Large intestine (tissue), 3 donors: ENCODE measurements around the gene FBXO31. TPM values are rescaled to one million over a fixed set of nuclear protein-coding genes. Genes with fewer than 3 reads are reported as not detected.
A peak's percentile ranks its signal among the peaks of the same experiment; 100 is the strongest.

Experiments used
- DNase-seq, 2 donors: peaks; one replicate each; pipeline versions ENCODE4 v3.0.0 to v3.0.0-alpha.2; 2013
- H3K27ac ChIP-seq: one replicate; pipeline ENCODE4 v1.5.1; 2013; ENCODE audit warnings: low read length
- H3K27me3 ChIP-seq: 2 replicates; pipeline ENCODE4 v1.6.1; 2013; ENCODE audit warnings: low read length; ENCODE audit not compliant: control insufficient read depth, insufficient read depth
- H3K36me3 ChIP-seq: 2 replicates; pipeline ENCODE4 v1.6.1; 2013; ENCODE audit warnings: low read length; ENCODE audit not compliant: control insufficient read depth, insufficient read depth
- H3K4me1 ChIP-seq: one replicate; pipeline ENCODE4 v1.6.1; 2013; ENCODE audit warnings: low read length; ENCODE audit not compliant: control insufficient read depth, insufficient read depth
- H3K4me3 ChIP-seq: one replicate; pipeline ENCODE4 v1.5.1; 2013; ENCODE audit warnings: low read length
- H3K9me3 ChIP-seq: one replicate; pipeline ENCODE4 v1.6.1; 2013; ENCODE audit warnings: mild to moderate bottlenecking, low read depth, low read length, moderate library complexity; ENCODE audit not compliant: control insufficient read depth
- WGBS: methylation state at CpG from one replicate; pipeline ENCODE4 v1.1.5; 2013; ENCODE audit warnings: low lambda C conversion rate; ENCODE audit not compliant: insufficient coverage; 5-methylcytosine and 5-hydroxymethylcytosine counted together
- polyA plus RNA-seq: library from polyadenylated mRNA; unstranded; fragments of 120-200 nt; gene quantifications from one replicate; pipeline ENCODE4 v1.2.1, GENCODE V29; 2013

Gene FBXO31
- polyA plus RNA-seq, 1 donor = 18.3 TPM

DNA sequence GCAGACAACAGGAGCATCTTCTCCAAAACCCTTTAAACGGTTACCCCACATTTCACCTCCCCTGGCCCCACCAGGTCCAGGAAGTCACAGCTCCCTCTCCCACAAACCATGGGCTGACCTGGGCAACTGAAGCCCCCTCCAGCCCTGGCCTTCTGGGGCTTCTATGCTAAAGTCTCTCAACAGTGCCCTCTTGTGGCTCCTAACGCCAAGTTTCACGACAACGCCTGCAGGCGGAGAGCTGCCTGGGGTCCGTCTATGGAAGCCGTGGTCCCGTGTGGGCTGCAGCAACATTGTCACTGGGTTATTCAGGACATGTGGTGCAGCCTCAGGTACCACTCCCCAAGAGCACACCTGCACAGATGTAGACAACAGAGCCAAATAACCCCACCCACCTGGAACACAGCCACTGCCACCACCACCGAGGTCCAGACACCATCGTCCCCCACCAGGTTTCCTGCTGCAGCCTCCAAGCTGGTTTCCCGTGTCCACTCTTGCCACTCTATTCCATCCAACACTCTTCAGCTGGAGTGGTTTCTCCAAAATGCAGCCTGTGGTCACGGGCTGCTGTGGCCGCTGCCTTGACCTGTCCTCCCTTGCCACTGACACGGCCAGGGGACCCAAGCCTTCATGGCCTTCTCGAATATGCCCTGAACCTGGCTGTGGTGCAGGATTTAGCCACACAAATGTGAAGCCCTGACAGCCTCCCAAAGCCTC, 85.5 kb downstream of the FBXO31 start:
- H3K27me3 ChIP-seq = no peaks in the 10 kb centered on the region
- H3K9me3 ChIP-seq = no peaks in the 10 kb centered on the region
- no CpG with 5 or more reads among the region's 15 CpGs for WGBS
- no peak overlapping the region for H3K4me3 ChIP-seq
- H3K36me3 ChIP-seq = no peaks in the 10 kb centered on the region
- no peak overlapping the region for H3K27ac ChIP-seq
- peaks cover 5% of the 10 kb centered on the region for H3K4me1 ChIP-seq
- DNase-seq = no peak

DNA sequence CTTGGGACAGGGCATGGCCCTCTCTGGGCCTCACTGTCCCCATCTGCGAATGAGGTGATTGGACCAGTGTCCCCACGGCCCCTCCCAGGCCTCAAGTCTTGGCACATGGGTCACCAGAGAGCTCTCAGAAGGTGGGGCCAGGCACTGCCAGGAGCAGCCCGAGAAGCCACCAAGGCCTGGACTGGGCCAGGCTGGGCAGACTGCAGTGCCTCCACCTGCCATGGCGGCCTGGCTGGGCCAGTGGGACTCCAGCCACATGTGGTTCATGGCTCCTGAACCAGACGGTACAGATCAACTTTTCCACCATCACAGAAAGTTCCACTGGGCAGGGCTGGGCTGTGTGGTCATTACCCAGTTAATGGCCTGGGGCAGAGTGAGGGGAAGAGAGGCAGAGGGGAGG, 86.2 kb downstream of the FBXO31 start:
- Histone ChIP-seq H3K36me3 (no peaks in the 10 kb centered on the region), H3K4me1 (peaks cover 5% of the 10 kb centered on the region), H3K27ac (no peak overlapping the region), H3K4me3 (no peak overlapping the region), H3K27me3 (no peaks in the 10 kb centered on the region), H3K9me3 (no peaks in the 10 kb centered on the region)
- no peak for DNase-seq
- whole genome bisulfite sequencing = no CpG with 5 or more reads among the region's 5 CpGs

DNA sequence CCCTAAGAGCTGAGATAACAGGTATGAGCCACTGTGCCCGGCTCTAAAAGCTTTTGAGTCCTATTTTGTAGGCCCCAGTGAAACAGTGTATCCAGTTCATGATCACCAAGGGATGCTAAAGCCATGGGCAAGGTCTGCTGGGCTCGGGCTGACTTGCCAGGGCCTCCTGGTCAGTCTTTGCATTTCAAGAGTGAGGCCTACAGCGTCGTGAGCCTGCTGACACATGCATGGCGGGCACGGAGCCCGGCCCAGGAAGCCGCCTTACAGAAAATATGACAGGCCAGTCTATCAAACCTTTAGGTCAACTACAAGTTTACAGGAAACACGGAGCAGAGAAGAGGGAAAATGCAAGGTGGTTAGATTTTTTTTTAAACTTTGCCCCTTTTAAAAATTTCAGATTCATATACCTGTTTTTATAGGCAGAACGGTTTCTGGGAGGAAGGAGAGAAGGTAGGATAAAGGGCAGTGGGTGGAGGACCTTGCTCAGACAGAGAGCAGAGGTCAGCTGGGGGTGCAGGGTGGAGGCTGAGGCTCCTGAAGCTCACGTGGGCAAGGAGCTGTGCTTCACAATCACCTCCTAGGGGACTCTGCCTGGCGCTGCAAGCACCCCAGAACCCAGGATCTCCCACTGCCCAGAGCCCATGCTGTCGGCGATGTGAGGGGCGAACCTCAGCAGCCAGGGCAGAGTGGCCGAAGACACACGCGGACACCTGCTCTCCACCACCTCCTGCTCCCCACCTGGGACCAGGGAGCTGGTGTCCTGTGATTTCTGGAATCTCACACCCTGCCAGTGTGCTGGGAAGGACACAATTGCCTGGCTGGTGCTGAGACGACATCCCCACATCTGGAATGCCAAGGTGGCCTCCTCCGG, 87.7 kb downstream of the FBXO31 start:
- H3K27ac ChIP-seq = no peak overlapping the region
- no CpG with 5 or more reads among the region's 20 CpGs for WGBS
- peak; percentile 34 to 67 for DNase-seq

DNA sequence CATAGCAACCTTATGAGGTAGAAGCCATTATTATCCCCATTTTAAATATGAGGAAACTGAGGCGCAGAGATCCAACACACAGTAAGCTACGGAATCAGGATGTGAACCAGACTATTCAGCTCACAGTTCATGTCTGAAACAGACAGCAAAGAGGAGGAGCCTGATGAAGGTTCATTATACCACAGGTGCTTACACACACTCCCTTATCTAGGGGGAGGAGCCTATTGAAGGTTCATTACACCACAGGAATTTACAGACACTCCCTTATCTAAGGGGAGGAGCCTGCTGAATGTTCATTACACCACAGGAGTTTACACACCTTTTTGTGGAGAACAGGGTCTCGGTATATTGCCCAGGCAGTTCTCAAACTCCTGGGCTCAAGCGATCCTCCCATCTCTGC, 88.3 kb downstream of the FBXO31 start:
- no peak overlapping the region for H3K4me3 ChIP-seq
- no CpG with 5 or more reads among the region's 4 CpGs for WGBS
- peaks cover 6% of the 10 kb centered on the region for H3K9me3 ChIP-seq
- H3K27ac ChIP-seq = no peak overlapping the region
- H3K36me3 ChIP-seq = no peaks in the 10 kb centered on the region
- H3K27me3 ChIP-seq = no peaks in the 10 kb centered on the region
- H3K4me1 ChIP-seq = peaks cover 5% of the 10 kb centered on the region
- peak; percentile 51 to 75 for DNase-seq

More for the DNA sequence above, 87.7 kb downstream of the FBXO31 start:
- peaks cover 5% of the 10 kb centered on the region for H3K4me1 ChIP-seq
- H3K9me3 ChIP-seq = peaks cover 6% of the 10 kb centered on the region
- H3K27me3 ChIP-seq = no peaks in the 10 kb centered on the region
- H3K4me3 ChIP-seq = no peak overlapping the region
- H3K36me3 ChIP-seq = no peaks in the 10 kb centered on the region

DNA sequence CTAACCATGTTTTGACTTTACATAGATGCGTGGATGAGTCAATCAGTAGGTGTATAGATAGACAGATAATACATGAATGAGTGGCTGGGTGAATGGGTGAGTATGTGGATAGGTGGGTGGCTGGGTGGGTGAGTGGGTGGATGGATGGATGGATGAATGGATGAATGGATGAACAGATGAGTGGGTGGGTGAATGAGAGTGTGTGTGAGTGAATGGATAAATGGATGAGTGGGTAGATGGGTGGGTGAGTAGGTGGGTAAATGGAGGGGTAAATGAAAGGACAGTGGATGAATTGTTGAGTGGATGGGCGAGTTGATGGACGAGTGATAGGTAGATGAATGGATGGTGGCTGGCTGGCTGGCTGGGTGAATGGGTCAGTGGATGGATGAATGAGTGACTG, 89.6 kb downstream of the FBXO31 start:
- Histone ChIP-seq H3K36me3 (no peaks in the 10 kb centered on the region), H3K9me3 (peaks cover 6% of the 10 kb centered on the region), H3K4me1 (peaks cover 5% of the 10 kb centered on the region), H3K27ac (no peak overlapping the region), H3K27me3 (no peaks in the 10 kb centered on the region), H3K4me3 (no peak overlapping the region)
- WGBS = 97% methylated on average over 3 of the region's 3 CpGs
- no peak for DNase-seq

DNA sequence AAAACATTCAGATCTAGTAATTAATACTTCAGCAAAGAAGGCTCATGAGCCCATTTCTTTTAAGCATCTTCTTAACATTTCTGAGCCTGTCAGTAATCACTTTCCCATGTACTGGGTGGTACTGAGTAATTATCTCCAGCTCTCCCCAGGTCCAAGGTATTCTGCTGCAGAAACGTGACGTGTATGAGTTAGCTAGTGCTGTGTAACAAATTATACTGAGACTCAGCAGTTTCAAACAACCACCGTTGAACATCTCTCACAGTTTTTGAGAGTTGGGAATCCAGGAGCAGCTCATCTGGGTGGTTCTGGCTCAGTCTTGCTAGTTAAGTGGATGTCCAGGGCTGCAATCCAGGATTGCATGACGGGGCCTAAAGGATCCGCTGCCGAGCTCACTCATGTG, 91.6 kb downstream of the FBXO31 start:
- H3K27ac ChIP-seq = no peak overlapping the region
- no CpG with 5 or more reads among the region's 6 CpGs for WGBS
- DNase-seq = no peak

DNA sequence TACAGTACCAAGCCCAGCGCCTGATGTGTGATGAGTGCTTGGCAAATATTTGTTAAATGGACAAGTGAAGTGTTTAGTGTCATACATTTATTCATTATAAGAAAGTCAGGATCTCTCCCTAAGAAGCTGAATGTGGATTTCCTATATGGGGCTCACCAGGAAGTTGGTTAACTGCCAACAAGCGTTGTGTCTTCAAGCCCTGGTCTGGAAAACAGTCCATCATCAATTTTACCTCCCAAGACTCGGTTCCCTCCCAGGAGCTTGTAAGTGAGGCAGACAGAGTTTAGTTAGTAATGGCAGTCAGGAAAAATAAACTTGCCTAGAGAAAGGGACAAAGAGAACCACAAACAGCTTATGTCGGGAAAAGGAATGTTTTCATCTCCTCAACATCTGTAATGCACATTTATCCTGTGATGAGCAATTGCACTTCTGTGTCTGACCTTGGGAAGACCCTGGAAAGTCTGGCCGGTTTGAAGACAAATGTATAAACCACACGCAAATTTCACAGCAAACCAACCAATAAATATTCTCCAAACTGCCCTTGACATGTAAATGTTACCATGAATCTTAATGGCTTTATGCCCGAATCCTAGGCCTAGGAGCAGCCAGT, 94.7 kb downstream of the FBXO31 start:
- WGBS = no CpG with 5 or more reads among the region's 7 CpGs
- no peak for DNase-seq
- H3K27me3 ChIP-seq = no peaks in the 10 kb centered on the region
- H3K9me3 ChIP-seq = peaks cover 17% of the 10 kb centered on the region
- no peaks in the 10 kb centered on the region for H3K36me3 ChIP-seq
- no peak overlapping the region for H3K4me3 ChIP-seq
- H3K27ac ChIP-seq = no peak overlapping the region
- no peaks in the 10 kb centered on the region for H3K4me1 ChIP-seq

More for the DNA sequence above, 91.6 kb downstream of the FBXO31 start:
- Histone ChIP-seq H3K4me3 (no peak overlapping the region), H3K4me1 (peaks cover 5% of the 10 kb centered on the region), H3K36me3 (no peaks in the 10 kb centered on the region), H3K9me3 (peaks cover 13% of the 10 kb centered on the region), H3K27me3 (no peaks in the 10 kb centered on the region)

DNA sequence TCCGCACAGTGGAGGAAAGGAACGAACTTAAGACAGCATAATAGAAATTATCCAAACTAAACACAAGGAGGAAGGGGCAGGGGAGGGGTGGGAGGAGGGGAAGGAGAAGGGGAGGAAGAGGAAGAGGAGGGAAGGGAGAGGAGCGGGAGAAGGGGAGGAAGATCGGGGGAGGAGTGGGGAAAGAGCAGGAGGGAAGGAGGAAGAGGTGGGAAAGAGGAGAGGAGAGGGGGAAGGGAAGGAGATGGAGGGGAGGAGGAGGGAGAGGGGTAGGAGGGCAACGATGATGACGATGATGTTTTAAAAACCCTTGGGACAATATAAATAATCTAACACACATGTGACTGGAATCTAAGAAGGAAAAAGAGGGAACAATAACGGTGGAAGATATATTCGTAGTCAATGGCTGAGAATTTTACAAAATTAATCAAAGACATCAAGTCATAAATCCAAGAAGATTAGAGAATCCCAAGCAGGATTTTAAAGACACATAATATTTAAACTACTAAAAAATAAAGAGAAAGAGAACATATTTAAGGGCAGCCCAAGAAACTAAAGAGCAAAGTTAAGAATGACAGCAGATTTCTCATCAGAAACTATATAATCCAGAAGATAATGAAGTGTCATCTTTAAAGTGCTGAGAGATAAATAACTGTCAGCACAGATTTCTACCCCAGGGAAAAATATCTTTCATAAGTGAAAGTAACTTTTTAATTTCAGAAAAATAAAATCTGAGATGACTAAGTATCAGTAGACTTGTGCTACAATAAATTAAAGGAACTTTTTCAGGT, 96.5 kb downstream of the FBXO31 start:
- no peak for DNase-seq
- H3K9me3 ChIP-seq = peaks cover 13% of the 10 kb centered on the region
- no peaks in the 10 kb centered on the region for H3K4me1 ChIP-seq
- H3K4me3 ChIP-seq = no peak overlapping the region
- H3K36me3 ChIP-seq = no peaks in the 10 kb centered on the region
- 68% methylated on average over 7 of the region's 8 CpGs for WGBS
- no peaks in the 10 kb centered on the region for H3K27me3 ChIP-seq
- H3K27ac ChIP-seq = no peak overlapping the region

DNA sequence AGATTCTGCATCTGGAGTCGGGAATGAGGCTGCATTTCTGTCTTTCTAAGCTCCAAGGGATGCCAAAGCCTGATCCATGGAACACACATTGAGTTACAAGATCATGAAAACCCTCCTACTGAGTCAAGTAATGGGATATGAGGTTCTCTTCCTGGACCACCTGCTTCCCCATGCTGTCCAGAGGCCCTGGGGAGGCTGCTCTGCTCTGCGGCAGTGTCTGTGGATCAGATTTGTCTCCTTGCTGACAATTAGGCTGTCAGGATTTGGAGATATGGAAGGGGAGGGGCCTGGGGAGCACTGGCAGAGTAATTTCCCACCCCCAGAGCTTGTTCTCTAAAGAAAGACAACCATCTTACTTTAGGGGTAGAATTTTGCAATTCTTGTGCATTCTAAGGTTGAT, 99.4 kb downstream of the FBXO31 start:
- no CpG with 5 or more reads among the region's 2 CpGs for WGBS
- peaks cover 10% of the 10 kb centered on the region for H3K9me3 ChIP-seq
- H3K27ac ChIP-seq = no peak overlapping the region
- no peaks in the 10 kb centered on the region for H3K27me3 ChIP-seq
- no peak overlapping the region for H3K4me3 ChIP-seq
- no peak for DNase-seq
- no peaks in the 10 kb centered on the region for H3K36me3 ChIP-seq
- no peaks in the 10 kb centered on the region for H3K4me1 ChIP-seq
